HFFc6 (cell line): ENCODE data around the gene VIL1. TPM values are rescaled to one million over a fixed set of nuclear protein-coding genes. Genes with fewer than 3 reads are reported as not detected.

ENCODE experiments used
- DNase-seq: peaks from one replicate; pipeline ENCODE4 v3.0.0-alpha.2; 2018
- H3K27ac Mint-ChIP-seq: 2 replicates; pipeline ENCODE4 v1.8.0; 2020; ENCODE audit warnings: mild to moderate bottlenecking, mixed read lengths
- H3K27me3 Mint-ChIP-seq: 2 replicates; pipeline ENCODE4 v1.8.0; 2021; ENCODE audit warnings: mild to moderate bottlenecking, moderate library complexity, mixed read lengths; ENCODE audit not compliant: insufficient read depth
- H3K36me3 Mint-ChIP-seq: 2 replicates; pipeline ENCODE4 v1.8.0; 2021; ENCODE audit warnings: low read depth, mixed read lengths
- H3K4me1 Mint-ChIP-seq: 2 replicates; pipeline ENCODE4 v1.8.0; 2020; ENCODE audit warnings: low read depth, mixed read lengths
- H3K4me3 Mint-ChIP-seq: 2 replicates; pipeline ENCODE4 v1.8.0; 2020; ENCODE audit warnings: mild to moderate bottlenecking, moderate library complexity, mixed read lengths
- H3K9me3 Mint-ChIP-seq: 2 replicates; pipeline ENCODE4 v1.8.0; 2020; ENCODE audit warnings: mild to moderate bottlenecking, mixed read lengths
- long read RNA-seq: library from polyadenylated mRNA; unstranded; transcript quantifications from one replicate; pipeline ENCODE4 v2.0.0, GENCODE V29; 2019
- total RNA-seq, 6 experiments: library from RNA; stranded (reverse); fragmentation: NEBNext Ultra II Directional; extraction: Animal tissue kit (Norgen Biotek cat#: 25700); gene quantifications; 2 replicates in 1 of 6; 3 replicates in 5 of 6; pipeline ENCODE4 v1.2.3, GENCODE V29; 2021
- TF ChIP-seq, protein P1 (sequence below): fragments of 200-600 bp; sonication (generic); IDR thresholded peaks from 2 replicates; pipeline ENCODE4 v1.5.0; 2021; ENCODE audit warnings: antibody characterized with exemption, mild to moderate bottlenecking

Gene VIL1
- total RNA-seq, result not detected
- long read RNA-seq, result 0 reads

DNA sequence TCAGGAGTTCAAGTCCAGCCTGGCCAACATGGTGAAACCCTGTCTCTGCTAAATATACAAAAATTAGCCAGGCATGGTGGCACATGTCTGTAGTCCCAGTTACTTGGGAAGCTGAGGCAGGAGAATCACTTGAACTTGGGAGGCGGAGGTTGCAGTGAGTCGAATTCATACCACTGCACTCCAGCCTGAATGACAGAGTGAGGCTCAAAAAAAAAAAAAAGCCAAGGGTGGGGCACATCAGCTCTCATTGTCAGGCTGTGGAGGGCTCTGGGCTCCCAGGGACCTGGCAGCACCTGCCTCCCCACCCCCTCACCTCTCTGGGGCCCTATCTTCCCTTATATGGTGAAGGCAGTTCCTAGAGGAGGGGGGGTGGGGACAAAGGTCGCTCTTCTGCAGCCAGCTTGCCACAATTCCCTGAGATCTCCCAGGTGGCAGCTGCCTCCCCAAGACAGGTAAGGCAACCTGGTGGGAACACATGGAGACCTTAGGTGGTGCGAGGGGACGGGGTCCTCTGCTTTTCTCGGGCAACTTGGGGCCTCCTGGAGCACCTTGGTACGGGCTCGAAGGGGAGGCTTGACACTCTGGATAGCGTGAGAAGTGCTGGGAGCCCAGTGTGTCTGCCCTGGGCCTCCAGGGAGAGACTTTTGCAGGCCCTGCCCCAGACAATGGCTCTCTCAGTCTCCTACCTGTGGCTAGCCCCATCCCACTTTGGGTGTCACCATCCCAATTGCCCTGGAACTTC lies at the start of gene VIL1:
Gene VIL1, plus strand, starts transcription at position 407 of the 742 bp plus-strand sequence. CDS start 4,656 bp downstream, outside the sequence.
- Mint-ChIP-seq H3K27ac (no peak within 1 kb of the TSS), H3K4me3 (no peak within 1 kb of the TSS), H3K27me3 (peaks cover 15% of the 10 kb centered on the region), H3K9me3 (no peaks in the 10 kb centered on the region), H3K4me1 (no peaks in the 10 kb centered on the region), H3K36me3 (no peaks in the 10 kb centered on the region)
- no peak for DNase-seq
- TF ChIP-seq, protein P1, sequence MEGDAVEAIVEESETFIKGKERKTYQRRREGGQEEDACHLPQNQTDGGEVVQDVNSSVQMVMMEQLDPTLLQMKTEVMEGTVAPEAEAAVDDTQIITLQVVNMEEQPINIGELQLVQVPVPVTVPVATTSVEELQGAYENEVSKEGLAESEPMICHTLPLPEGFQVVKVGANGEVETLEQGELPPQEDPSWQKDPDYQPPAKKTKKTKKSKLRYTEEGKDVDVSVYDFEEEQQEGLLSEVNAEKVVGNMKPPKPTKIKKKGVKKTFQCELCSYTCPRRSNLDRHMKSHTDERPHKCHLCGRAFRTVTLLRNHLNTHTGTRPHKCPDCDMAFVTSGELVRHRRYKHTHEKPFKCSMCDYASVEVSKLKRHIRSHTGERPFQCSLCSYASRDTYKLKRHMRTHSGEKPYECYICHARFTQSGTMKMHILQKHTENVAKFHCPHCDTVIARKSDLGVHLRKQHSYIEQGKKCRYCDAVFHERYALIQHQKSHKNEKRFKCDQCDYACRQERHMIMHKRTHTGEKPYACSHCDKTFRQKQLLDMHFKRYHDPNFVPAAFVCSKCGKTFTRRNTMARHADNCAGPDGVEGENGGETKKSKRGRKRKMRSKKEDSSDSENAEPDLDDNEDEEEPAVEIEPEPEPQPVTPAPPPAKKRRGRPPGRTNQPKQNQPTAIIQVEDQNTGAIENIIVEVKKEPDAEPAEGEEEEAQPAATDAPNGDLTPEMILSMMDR, result no peak

GRCh38 chr2:218369330-218369729 lies 49.6 kb upstream of the VIL1 start:
- TF ChIP-seq, protein P1, result no peak
- H3K4me3 Mint-ChIP-seq, result no peak overlapping the region
- no peaks in the 10 kb centered on the region for H3K36me3 Mint-ChIP-seq
- peaks cover 34% of the 10 kb centered on the region for H3K27me3 Mint-ChIP-seq
- no peak for DNase-seq
- H3K4me1 Mint-ChIP-seq, result no peaks in the 10 kb centered on the region
- peaks cover 6% of the 10 kb centered on the region; the same call in 1 of the 2 replicates for H3K9me3 Mint-ChIP-seq
- H3K27ac Mint-ChIP-seq, result no peak overlapping the region

DNA sequence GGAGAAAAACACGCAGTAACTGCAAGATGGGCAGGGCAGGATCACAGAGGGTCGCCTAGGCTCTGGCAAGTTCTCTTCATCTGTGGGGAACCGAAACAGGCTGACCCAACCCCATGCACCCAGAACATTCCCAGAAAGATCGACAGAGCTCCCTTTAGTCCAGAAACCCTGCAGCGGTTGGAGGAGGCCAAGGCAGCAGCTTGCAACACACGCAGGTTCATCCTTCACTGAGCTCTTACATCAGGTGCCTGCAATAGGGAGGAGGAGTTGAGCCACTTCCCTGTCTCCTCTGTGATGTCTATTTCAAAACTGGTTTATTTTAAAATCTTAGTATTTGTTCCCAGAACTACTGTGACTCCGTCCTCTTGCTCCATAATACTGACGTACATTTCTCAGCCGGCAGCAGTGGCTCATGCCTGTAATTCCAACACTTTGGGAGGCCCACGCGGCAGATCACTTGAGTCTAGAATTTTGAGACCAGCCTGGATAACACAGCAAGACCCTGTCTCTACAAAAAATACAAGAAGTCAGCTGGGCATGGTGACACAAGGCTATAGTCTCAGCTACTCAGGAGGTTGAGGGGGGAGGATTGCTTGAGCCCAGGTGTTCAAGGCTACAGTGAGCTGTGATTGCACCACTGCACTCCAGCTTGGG lies 48.4 kb upstream of the VIL1 start:
- TF ChIP-seq, protein P1, result no peak
- peaks cover 30% of the 10 kb centered on the region for H3K27me3 Mint-ChIP-seq
- H3K9me3 Mint-ChIP-seq, result peaks cover 6% of the 10 kb centered on the region; the same call in 1 of the 2 replicates
- no peak for DNase-seq
- H3K27ac Mint-ChIP-seq, result no peak overlapping the region
- H3K4me1 Mint-ChIP-seq, result no peaks in the 10 kb centered on the region
- H3K36me3 Mint-ChIP-seq, result no peaks in the 10 kb centered on the region
- no peak overlapping the region for H3K4me3 Mint-ChIP-seq

DNA sequence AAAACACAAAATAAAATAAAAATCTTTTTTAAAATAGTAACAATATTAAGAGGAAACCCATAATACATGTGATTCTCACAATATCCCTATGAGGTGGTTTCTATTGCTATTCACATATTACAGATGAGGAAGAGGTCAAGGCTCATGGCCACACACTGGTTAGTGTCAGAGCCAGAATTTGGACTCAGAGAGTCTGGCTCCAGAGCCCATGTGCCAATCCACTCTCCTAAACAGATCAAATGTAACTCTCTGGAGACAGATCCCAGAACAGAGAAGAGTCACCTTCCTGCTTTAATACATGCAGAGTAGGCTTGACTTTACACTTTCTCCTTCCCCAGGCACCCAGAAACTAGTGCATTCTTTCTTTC lies 47.0 kb upstream of the VIL1 start:
- H3K27me3 Mint-ChIP-seq, result peaks cover 19% of the 10 kb centered on the region
- no peaks in the 10 kb centered on the region for H3K36me3 Mint-ChIP-seq
- no peaks in the 10 kb centered on the region for H3K9me3 Mint-ChIP-seq
- TF ChIP-seq, protein P1, result no peak
- H3K27ac Mint-ChIP-seq, result no peak overlapping the region
- DNase-seq, result no peak
- H3K4me3 Mint-ChIP-seq, result no peak overlapping the region
- H3K4me1 Mint-ChIP-seq, result no peaks in the 10 kb centered on the region

GRCh38 chr2:218374795-218375194 lies 44.1 kb upstream of the VIL1 start:
- peaks cover 15% of the 10 kb centered on the region for H3K27me3 Mint-ChIP-seq
- no peak overlapping the region for H3K27ac Mint-ChIP-seq
- H3K4me3 Mint-ChIP-seq, result no peak overlapping the region
- H3K4me1 Mint-ChIP-seq, result no peaks in the 10 kb centered on the region
- no peaks in the 10 kb centered on the region for H3K36me3 Mint-ChIP-seq
- TF ChIP-seq, protein P1, result no peak
- no peak for DNase-seq
- no peaks in the 10 kb centered on the region for H3K9me3 Mint-ChIP-seq
